Measurements from ENCODE around the gene THRA. TPM values are rescaled to one million over a fixed set of nuclear protein-coding genes. Genes with fewer than 3 reads are reported as not detected.

The THRA gene
- polyA plus RNA-seq, 1 donor (not counting 4 experiments of a cell fraction or from before 2014, with no cell fraction given): 4.5 TPM

DNA sequence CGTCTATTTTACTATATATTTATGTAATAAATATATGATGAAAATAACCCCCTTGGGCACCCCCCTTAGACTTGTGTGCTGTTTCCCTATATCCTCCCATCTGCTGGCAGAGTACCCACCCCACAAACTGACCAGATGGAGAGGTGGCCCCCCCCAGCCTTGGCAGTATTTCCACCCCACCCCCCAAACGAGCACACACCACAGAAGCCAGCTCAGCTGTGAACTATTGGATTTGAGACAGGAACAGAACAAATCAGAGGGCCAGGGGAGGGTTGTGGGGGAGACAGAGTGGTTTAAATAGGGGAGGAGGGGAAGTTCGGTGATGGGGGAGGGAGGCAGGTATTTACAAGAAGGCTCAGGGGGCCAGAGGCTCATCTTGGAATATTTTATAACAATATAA, 29.8 kb downstream of the THRA start:
- Histone ChIP-seq H3K27me3 (ENCODE audit: control insufficient read depth, extremely low read depth, insufficient read depth, low read length) (no peaks in the 10 kb centered on the region), H3K9ac (ENCODE audit: control insufficient read depth, extremely low read depth, insufficient read depth, low read length) (no peak overlapping the region), H3K79me2 (ENCODE audit: control insufficient read depth, insufficient read depth, low read length) (peaks cover 2% of the 10 kb centered on the region), H4K20me1 (ENCODE audit: control insufficient read depth, extremely low read depth, insufficient read depth, low read length) (no peaks in the 10 kb centered on the region), H2AFZ (ENCODE audit: control insufficient read depth, low read length) (no peak overlapping the region), H3K4me2 (ENCODE audit: control insufficient read depth, extremely low read depth, insufficient read depth, low read depth, low read length) (no peak overlapping the region), H3K4me1 (ENCODE audit: control insufficient read depth, extremely low read depth, insufficient read depth, low read length) (peaks cover 19% of the 10 kb centered on the region), H3K9me3 (ENCODE audit: control insufficient read depth, low read depth, low read length) (no peaks in the 10 kb centered on the region), H3K36me3 (ENCODE audit: control insufficient read depth in 2 of 2, extremely low read depth in 1 of 2, insufficient read depth in 2 of 2, low read length in 2 of 2) (peaks cover 28 to 43% of the 10 kb centered on the region in 2 experiments), H3K27ac (ENCODE audit: control insufficient read depth, insufficient read depth, low read length) (no peak overlapping the region), H3K4me3 (ENCODE audit: control insufficient read depth in 2 of 3, extremely low read depth in 1 of 3, insufficient read depth in 2 of 3, low read depth in 1 of 3, low read length in 3 of 3) (no peak overlapping the region), H3K9me1 (ENCODE audit: control insufficient read depth, extremely low read depth, insufficient read depth, low read length) (no peaks in the 10 kb centered on the region)
- DNase-seq (ENCODE audit: low read depth, low spot score) (no peak), FAIRE-seq (no peak)
- TF ChIP-seq, protein P1, sequence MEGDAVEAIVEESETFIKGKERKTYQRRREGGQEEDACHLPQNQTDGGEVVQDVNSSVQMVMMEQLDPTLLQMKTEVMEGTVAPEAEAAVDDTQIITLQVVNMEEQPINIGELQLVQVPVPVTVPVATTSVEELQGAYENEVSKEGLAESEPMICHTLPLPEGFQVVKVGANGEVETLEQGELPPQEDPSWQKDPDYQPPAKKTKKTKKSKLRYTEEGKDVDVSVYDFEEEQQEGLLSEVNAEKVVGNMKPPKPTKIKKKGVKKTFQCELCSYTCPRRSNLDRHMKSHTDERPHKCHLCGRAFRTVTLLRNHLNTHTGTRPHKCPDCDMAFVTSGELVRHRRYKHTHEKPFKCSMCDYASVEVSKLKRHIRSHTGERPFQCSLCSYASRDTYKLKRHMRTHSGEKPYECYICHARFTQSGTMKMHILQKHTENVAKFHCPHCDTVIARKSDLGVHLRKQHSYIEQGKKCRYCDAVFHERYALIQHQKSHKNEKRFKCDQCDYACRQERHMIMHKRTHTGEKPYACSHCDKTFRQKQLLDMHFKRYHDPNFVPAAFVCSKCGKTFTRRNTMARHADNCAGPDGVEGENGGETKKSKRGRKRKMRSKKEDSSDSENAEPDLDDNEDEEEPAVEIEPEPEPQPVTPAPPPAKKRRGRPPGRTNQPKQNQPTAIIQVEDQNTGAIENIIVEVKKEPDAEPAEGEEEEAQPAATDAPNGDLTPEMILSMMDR (optimal IDR thresholded peaks at IDR 0.05 in 1 of 3, IDR thresholded peaks at IDR 0.05 in 1 of 3, conservative IDR thresholded peaks at IDR 0.05 in 1 of 3; ENCODE audit: extremely low read depth in 1 of 3, insufficient read depth in 2 of 3, low read length in 3 of 3): no peak
- no peak for TF ChIP-seq EZH2 (IDR thresholded peaks at IDR 0.05; ENCODE audit: low read length)
- dilution Hi-C loops (cut with MboI; ENCODE audit: extremely low pct_ligation_motif_present, low sequenced_read_pairs): no loop called here

DNA sequence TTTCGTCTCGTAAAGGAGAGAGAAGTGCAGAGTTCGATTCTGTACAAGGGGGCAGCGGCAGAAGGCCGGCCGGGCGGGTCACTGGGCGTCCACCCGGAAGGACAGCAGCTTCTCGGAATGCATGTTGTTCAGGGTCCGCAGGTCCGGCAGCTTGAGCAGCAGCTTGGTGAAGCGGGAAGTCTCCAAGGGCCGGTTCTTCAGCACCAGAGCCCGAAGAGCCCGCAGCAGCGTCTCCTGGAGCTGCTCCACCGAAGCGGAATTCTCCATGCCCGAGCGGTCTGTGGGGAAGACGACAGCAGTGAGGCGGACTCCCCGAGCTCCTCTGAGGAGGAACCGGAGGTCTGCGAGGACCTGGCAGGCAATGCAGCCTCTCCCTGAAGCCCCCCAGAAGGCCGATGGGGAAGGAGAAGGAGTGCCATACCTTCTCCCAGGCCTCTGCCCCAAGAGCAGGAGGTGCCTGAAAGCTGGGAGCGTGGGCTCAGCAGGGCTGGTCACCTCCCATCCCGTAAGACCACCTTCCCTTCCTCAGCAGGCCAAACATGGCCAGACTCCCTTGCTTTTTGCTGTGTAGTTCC, 30.3 kb downstream of the THRA start:
- H3K36me3 ChIP-seq (ENCODE audit: control insufficient read depth in 2 of 2, extremely low read depth in 1 of 2, insufficient read depth in 2 of 2, low read length in 2 of 2): peaks cover 28 to 43% of the 10 kb centered on the region in 2 experiments
- no peak overlapping the region for H3K4me2 ChIP-seq (ENCODE audit: control insufficient read depth, extremely low read depth, insufficient read depth, low read depth, low read length)
- TF ChIP-seq, protein P1 (optimal IDR thresholded peaks at IDR 0.05 in 1 of 3, IDR thresholded peaks at IDR 0.05 in 1 of 3, conservative IDR thresholded peaks at IDR 0.05 in 1 of 3; ENCODE audit: extremely low read depth in 1 of 3, insufficient read depth in 2 of 3, low read length in 3 of 3): no peak
- no peak for TF ChIP-seq EZH2 (IDR thresholded peaks at IDR 0.05; ENCODE audit: low read length)
- H3K27me3 ChIP-seq (ENCODE audit: control insufficient read depth, extremely low read depth, insufficient read depth, low read length): no peaks in the 10 kb centered on the region
- H3K79me2 ChIP-seq (ENCODE audit: control insufficient read depth, insufficient read depth, low read length): peaks cover 3% of the 10 kb centered on the region
- dilution Hi-C loops (cut with MboI; ENCODE audit: extremely low pct_ligation_motif_present, low sequenced_read_pairs): no loop called here
- peaks cover 24% of the 10 kb centered on the region for H3K4me1 ChIP-seq (ENCODE audit: control insufficient read depth, extremely low read depth, insufficient read depth, low read length)
- H4K20me1 ChIP-seq (ENCODE audit: control insufficient read depth, extremely low read depth, insufficient read depth, low read length): no peaks in the 10 kb centered on the region
- no peak overlapping the region for H2AFZ ChIP-seq (ENCODE audit: control insufficient read depth, low read length)
- no peaks in the 10 kb centered on the region for H3K9me3 ChIP-seq (ENCODE audit: control insufficient read depth, low read depth, low read length)
- H3K9me1 ChIP-seq (ENCODE audit: control insufficient read depth, extremely low read depth, insufficient read depth, low read length): no peaks in the 10 kb centered on the region
- no peak for FAIRE-seq
- no peak for DNase-seq (ENCODE audit: low read depth, low spot score)
- no peak overlapping the region for H3K4me3 ChIP-seq (ENCODE audit: control insufficient read depth in 2 of 3, extremely low read depth in 1 of 3, insufficient read depth in 2 of 3, low read depth in 1 of 3, low read length in 3 of 3)
- no peak overlapping the region for H3K9ac ChIP-seq (ENCODE audit: control insufficient read depth, extremely low read depth, insufficient read depth, low read length)
- no peak overlapping the region for H3K27ac ChIP-seq (ENCODE audit: control insufficient read depth, insufficient read depth, low read length)
